ENCODE data around the gene PDE4D. TPM values are rescaled to one million over a fixed set of nuclear protein-coding genes. Genes with fewer than 3 reads are reported as not detected.
A peak's percentile ranks its signal among the peaks of the same experiment; 100 is the strongest.

PDE4D gene
- total RNA-seq, 2 experiments from 2014 or later = 164 to 175 TPM

GRCh38 chr5:59391576-59391975 lies 501.9 kb downstream of the PDE4D start:
- CTCF ChIA-PET = interaction anchor here (1.0 kb wide), 1 partner anchor 11 kb away, joined by 3 read pairs; no protein-coding TSS in a partner anchor
- no peaks in the 10 kb centered on the region for H3K4me1 Mint-ChIP-seq (ENCODE audit: low read depth)

DNA sequence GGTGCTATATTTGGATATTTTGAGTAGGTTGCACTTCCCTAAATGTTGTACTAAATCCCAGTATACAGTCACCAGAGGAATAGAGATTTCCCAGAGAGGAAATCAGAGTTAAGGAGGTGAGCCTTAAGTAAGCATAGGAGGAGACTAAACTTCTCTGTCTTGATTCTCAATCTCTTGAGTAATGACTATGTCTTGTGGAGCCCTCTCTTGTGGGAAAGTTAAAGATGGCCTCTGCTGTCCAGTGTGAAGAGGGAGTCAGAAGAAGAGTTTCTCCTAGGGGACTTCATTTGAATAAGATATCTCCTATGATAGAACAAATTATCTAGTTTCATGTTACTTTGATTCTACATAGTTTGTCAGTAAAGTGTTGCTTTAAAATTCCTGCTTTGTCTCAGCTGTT lies 502.5 kb downstream of the PDE4D start:
- ChIA-PET POLR2A (no interaction called here), CTCF (interaction anchor here (1.0 to 2.5 kb wide), 2 partner anchors 10 to 15 kb away, joined by 3 to 9 read pairs; no protein-coding TSS in a partner anchor)
- Histone ChIP-seq H3K4me3 (ENCODE audit: low read length) (no peak overlapping the region), H3K27me3 (ENCODE audit: control insufficient read depth in 1 of 2, insufficient read depth in 2 of 2, low read length in 2 of 2) (no peaks in the 10 kb centered on the region), H3K9me3 (ENCODE audit: control insufficient read depth in 1 of 2, insufficient read depth in 1 of 2, low read length in 2 of 2) (no peaks in the 10 kb centered on the region), H3K27ac (ENCODE audit: low read depth in 1 of 2, low read length in 2 of 2) (no peak overlapping the region), H3K36me3 (ENCODE audit: insufficient read depth, low read length) (no peaks in the 10 kb centered on the region), H3K4me1 (ENCODE audit: insufficient read depth, low read length) (no peaks in the 10 kb centered on the region)
- Mint-ChIP-seq H3K9me3 (no peaks in the 10 kb centered on the region), H3K4me3 (no peak overlapping the region), H3K4me1 (ENCODE audit: low read depth) (no peaks in the 10 kb centered on the region), H3K27ac (no peak overlapping the region), H3K27me3 (peaks cover 4% of the 10 kb centered on the region), H3K36me3 (ENCODE audit: low read depth) (no peaks in the 10 kb centered on the region)
- DNase-seq (no peak), ATAC-seq (ENCODE audit: poor library complexity) (no peak)
- TF ChIP-seq CTCF (IDR thresholded peaks at IDR 0.05) = no peak
- intact Hi-C loops (cut with DNase I, micrococcal nuclease) = loop anchor here (1.0 to 2.0 kb wide), 2 partner anchors 280 to 409 kb away; no protein-coding TSS in a partner anchor

More at GRCh38 chr5:59391576-59391975, 501.9 kb downstream of the PDE4D start:
- no peak for DNase-seq
- H3K27ac Mint-ChIP-seq = no peak overlapping the region
- no peaks in the 10 kb centered on the region for H3K36me3 ChIP-seq (ENCODE audit: insufficient read depth, low read length)
- no peak for ATAC-seq (ENCODE audit: poor library complexity)
- no peaks in the 10 kb centered on the region for H3K27me3 ChIP-seq (ENCODE audit: control insufficient read depth in 1 of 2, insufficient read depth in 2 of 2, low read length in 2 of 2)
- no peaks in the 10 kb centered on the region for H3K4me1 ChIP-seq (ENCODE audit: insufficient read depth, low read length)
- TF ChIP-seq CTCF (IDR thresholded peaks at IDR 0.05) = no peak
- no peaks in the 10 kb centered on the region for H3K9me3 ChIP-seq (ENCODE audit: control insufficient read depth in 1 of 2, insufficient read depth in 1 of 2, low read length in 2 of 2)
- no peak overlapping the region for H3K4me3 ChIP-seq (ENCODE audit: low read length)
- H3K9me3 Mint-ChIP-seq = no peaks in the 10 kb centered on the region
- POLR2A ChIA-PET = interaction anchor here (0.6 kb wide), 1 partner anchor 549 kb away, joined by 3 read pairs; no protein-coding TSS in a partner anchor
- H3K4me3 Mint-ChIP-seq = no peak overlapping the region
- H3K36me3 Mint-ChIP-seq (ENCODE audit: low read depth) = no peaks in the 10 kb centered on the region
- no peak overlapping the region for H3K27ac ChIP-seq (ENCODE audit: low read depth in 1 of 2, low read length in 2 of 2)
- H3K27me3 Mint-ChIP-seq = peaks cover 4% of the 10 kb centered on the region
- intact Hi-C loops (cut with DNase I, micrococcal nuclease) = loop anchor here in 1 of 2 experiments (2.0 kb wide), 1 partner anchor 279 kb away; no protein-coding TSS in a partner anchor

GRCh38 chr5:59390074-59390659 lies 503.4 kb downstream of the PDE4D start:
- no peaks in the 10 kb centered on the region for H3K4me1 ChIP-seq (ENCODE audit: insufficient read depth, low read length)
- intact Hi-C loops (cut with DNase I, micrococcal nuclease) = loop anchor here (1.0 to 2.0 kb wide), 2 partner anchors 281 to 410 kb away; no protein-coding TSS in a partner anchor
- no peaks in the 10 kb centered on the region for H3K9me3 Mint-ChIP-seq
- no peak for ATAC-seq (ENCODE audit: poor library complexity)
- no peak overlapping the region for H3K4me3 Mint-ChIP-seq
- peak; percentile 89 for TF ChIP-seq CTCF (IDR thresholded peaks at IDR 0.05)
- POLR2A ChIA-PET = no interaction called here
- no peak overlapping the region for H3K27ac ChIP-seq (ENCODE audit: low read depth in 1 of 2, low read length in 2 of 2)
- H3K36me3 ChIP-seq (ENCODE audit: insufficient read depth, low read length) = no peaks in the 10 kb centered on the region
- H3K9me3 ChIP-seq (ENCODE audit: control insufficient read depth in 1 of 2, insufficient read depth in 1 of 2, low read length in 2 of 2) = no peaks in the 10 kb centered on the region
- H3K36me3 Mint-ChIP-seq (ENCODE audit: low read depth) = no peaks in the 10 kb centered on the region
- H3K27me3 ChIP-seq (ENCODE audit: control insufficient read depth in 1 of 2, insufficient read depth in 2 of 2, low read length in 2 of 2) = no peaks in the 10 kb centered on the region
- no peak overlapping the region for H3K27ac Mint-ChIP-seq
- CTCF ChIA-PET = interaction anchor here (2.5 kb wide), 1 partner anchor 14 kb away, joined by 9 read pairs; no protein-coding TSS in a partner anchor
- peaks cover 4% of the 10 kb centered on the region for H3K27me3 Mint-ChIP-seq
- no peak overlapping the region for H3K4me3 ChIP-seq (ENCODE audit: low read length)
- H3K4me1 Mint-ChIP-seq (ENCODE audit: low read depth) = no peaks in the 10 kb centered on the region
- DNase-seq = peak in 4 of 14 experiments; percentile 16 to 48 (median 24)
